ENCODE results near the gene HLA-DOA. TPM values are rescaled to one million over a fixed set of nuclear protein-coding genes. Genes with fewer than 3 reads are reported as not detected.

Gene HLA-DOA
- total RNA-seq, 2 donors from 2014 or later, result 0.56 to 7.8 TPM

DNA sequence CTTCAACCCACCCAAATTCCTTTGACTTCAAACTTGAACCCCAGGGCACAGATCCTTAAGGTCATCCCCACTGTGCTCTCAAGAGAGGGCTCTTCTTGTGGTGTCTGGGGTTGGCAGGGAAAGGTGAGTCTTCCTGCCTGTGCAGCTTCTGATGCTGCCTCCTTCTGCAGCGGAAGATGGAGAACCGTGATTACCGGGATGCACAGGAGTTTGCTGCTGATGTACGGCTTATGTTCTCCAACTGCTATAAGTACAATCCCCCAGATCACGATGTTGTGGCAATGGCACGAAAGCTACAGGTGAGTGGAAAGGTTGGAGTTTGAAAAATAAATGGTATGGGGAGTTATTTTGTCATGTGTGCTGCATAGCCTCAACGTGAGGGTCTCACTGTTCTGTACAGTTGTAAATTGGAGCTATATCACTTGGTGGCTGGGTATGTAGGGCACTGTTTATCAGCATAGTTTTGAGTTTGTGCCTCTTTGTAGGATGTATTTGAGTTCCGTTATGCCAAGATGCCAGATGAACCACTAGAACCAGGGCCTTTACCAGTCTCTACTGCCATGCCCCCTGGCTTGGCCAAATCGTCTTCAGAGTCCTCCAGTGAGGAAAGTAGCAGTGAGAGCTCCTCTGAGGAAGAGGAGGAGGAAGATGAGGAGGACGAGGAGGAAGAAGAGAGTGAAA is 32.0 kb downstream of the HLA-DOA start:
- H3K4me1 Mint-ChIP-seq, result peaks cover 32% of the 10 kb centered on the region

DNA sequence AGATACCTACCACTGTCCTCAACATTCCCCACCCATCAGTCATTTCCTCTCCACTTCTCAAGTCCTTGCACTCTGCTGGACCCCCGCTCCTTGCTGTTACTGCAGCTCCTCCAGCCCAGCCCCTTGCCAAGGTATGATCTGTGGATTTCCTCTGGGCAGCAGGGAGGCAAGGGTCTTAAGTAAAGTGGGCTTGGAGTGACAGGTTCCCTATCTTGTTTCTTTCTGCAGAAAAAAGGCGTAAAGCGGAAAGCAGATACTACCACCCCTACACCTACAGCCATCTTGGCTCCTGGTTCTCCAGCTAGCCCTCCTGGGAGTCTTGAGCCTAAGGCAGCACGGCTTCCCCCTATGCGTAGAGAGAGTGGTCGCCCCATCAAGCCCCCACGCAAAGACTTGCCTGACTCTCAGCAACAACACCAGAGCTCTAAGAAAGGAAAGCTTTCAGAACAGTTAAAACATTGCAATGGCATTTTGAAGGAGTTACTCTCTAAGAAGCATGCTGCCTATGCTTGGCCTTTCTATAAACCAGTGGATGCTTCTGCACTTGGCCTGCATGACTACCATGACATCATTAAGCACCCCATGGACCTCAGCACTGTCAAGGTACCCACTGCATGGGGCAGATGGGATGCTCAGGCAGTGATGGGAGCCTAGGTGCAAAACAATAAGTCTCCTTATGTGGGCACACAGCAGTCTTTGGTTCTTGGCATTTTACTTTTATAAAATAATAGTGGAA is 32.9 kb downstream of the HLA-DOA start:
- Mint-ChIP-seq H3K9me3 (no peaks in the 10 kb centered on the region), H3K27ac (peak overlapping the region; percentile 99)

More for the DNA sequence above, 32.0 kb downstream of the HLA-DOA start:
- Mint-ChIP-seq H3K27ac (peak overlapping the region; percentile 93), H3K27me3 (no peaks in the 10 kb centered on the region), H3K9me3 (no peaks in the 10 kb centered on the region), H3K36me3 (ENCODE audit: low read depth) (peaks cover 100% of the 10 kb centered on the region), H3K4me3 (peak overlapping the region; percentile 84)
- ATAC-seq (replicated peaks), result no peak

DNA sequence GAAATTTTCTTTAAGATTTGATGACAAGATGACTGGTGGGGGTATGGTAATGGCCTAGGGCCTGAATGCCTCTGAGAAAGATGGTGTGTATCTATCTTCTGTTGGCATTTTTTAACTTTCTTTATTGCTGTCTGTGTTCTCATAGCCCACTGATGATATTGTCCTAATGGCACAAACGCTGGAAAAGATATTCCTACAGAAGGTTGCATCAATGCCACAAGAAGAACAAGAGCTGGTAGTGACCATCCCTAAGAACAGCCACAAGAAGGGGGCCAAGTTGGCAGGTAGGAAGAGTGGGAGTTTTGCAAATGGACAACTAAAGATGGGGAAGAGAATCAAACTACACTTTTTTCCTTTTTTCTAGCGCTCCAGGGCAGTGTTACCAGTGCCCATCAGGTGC is 33.5 kb downstream of the HLA-DOA start:
- peaks cover 32% of the 10 kb centered on the region for H3K4me1 Mint-ChIP-seq
- H3K36me3 Mint-ChIP-seq (ENCODE audit: low read depth), result peaks cover 100% of the 10 kb centered on the region
- no peaks in the 10 kb centered on the region for H3K9me3 Mint-ChIP-seq
- ATAC-seq (replicated peaks), result no peak
- H3K27me3 Mint-ChIP-seq, result no peaks in the 10 kb centered on the region
- H3K27ac Mint-ChIP-seq, result peak overlapping the region; percentile 99
- peak overlapping the region; percentile 84 for H3K4me3 Mint-ChIP-seq

More for the DNA sequence above, 32.9 kb downstream of the HLA-DOA start:
- ATAC-seq (replicated peaks), result no peak
- peaks cover 32% of the 10 kb centered on the region for H3K4me1 Mint-ChIP-seq
- peak overlapping the region; percentile 84 for H3K4me3 Mint-ChIP-seq
- H3K36me3 Mint-ChIP-seq (ENCODE audit: low read depth), result peaks cover 100% of the 10 kb centered on the region
- no peaks in the 10 kb centered on the region for H3K27me3 Mint-ChIP-seq

GRCh38 chr6:32974541-32975308 is 34.7 kb downstream of the HLA-DOA start:
- no peaks in the 10 kb centered on the region for H3K27me3 Mint-ChIP-seq

DNA sequence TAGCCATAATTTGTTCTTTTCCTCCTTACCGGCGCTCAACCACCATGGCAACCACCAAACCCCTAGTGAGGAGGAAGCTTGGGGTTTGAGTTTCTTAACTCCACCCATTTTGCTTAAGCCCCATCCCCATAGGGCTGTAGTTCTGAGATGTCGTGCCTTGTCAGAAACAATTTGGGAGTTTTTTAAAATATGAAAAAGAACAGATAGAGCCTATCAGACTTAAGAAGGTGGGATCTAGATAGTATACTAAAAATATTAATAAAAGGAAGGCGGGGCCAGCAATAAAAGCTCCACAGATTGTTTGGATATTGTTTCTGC is 35.4 kb downstream of the HLA-DOA start:
- no peak for ATAC-seq (replicated peaks)
- H3K27me3 Mint-ChIP-seq, result no peaks in the 10 kb centered on the region
- peaks cover 100% of the 10 kb centered on the region for H3K36me3 Mint-ChIP-seq (ENCODE audit: low read depth)
- no peaks in the 10 kb centered on the region for H3K9me3 Mint-ChIP-seq
- peak overlapping the region; percentile 99 for H3K27ac Mint-ChIP-seq
- H3K4me3 Mint-ChIP-seq, result peak overlapping the region; percentile 84
- H3K4me1 Mint-ChIP-seq, result peaks cover 29% of the 10 kb centered on the region

More at GRCh38 chr6:32974541-32975308, 34.7 kb downstream of the HLA-DOA start:
- peak overlapping the region; percentile 84 for H3K4me3 Mint-ChIP-seq
- peaks cover 100% of the 10 kb centered on the region for H3K36me3 Mint-ChIP-seq (ENCODE audit: low read depth)
- no peak for ATAC-seq (replicated peaks)
- no peaks in the 10 kb centered on the region for H3K9me3 Mint-ChIP-seq
- H3K27ac Mint-ChIP-seq, result peak overlapping the region; percentile 99
- H3K4me1 Mint-ChIP-seq, result peaks cover 29% of the 10 kb centered on the region

DNA sequence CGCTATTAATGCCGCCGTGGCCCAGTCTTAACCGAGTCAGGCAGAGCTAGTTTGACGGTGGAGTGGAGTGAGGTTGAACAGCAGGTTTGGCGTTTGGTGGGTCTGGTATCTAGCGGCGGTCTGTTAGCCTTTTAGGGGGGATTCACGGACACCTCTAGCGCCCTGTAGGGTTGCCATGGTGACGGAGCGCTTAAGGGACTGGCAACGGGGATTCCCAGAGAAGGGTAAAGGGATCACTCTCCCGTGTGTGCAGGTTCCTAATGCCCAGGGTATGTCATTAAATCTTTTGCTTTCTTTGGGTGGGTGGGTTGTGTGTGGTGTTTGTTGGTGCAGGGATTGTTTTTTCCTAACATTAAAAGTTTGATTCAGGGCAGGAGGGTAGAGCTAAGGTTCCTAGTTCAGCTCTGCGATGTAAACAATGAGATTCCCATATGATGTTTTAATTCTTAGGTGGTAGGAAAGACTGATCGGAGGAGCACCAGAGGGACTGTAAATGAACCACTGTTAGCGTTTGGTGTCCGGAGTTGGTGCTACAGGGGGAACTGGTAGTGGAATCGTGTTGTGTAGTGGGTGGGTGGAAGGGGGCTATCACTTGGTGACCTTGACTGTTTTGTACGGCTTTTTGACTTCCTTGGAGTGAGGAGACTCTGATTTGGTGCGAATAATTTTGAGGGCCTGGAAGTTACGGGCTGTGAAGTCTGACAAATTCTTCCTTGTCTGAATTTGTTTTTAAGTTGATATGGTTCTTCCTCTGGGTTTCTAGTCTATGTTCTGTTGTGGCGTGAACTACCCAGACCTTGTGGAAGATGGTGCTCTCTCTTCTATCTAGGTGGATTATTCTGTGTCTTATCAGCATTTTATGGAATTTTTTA is 36.0 kb downstream of the HLA-DOA start:
- ATAC-seq (replicated peaks), result no peak
- peaks cover 29% of the 10 kb centered on the region for H3K4me1 Mint-ChIP-seq
- peak overlapping the region; percentile 84 for H3K4me3 Mint-ChIP-seq
- no peaks in the 10 kb centered on the region for H3K27me3 Mint-ChIP-seq
- peak overlapping the region; percentile 99 for H3K27ac Mint-ChIP-seq
- H3K9me3 Mint-ChIP-seq, result no peaks in the 10 kb centered on the region
- H3K36me3 Mint-ChIP-seq (ENCODE audit: low read depth), result peaks cover 97% of the 10 kb centered on the region

GRCh38 chr6:32972353-32973143 is 36.8 kb downstream of the HLA-DOA start:
- H3K4me3 Mint-ChIP-seq, result peak overlapping the region; percentile 84
- H3K27me3 Mint-ChIP-seq, result no peaks in the 10 kb centered on the region
- peak; percentile 11 for ATAC-seq (replicated peaks)
- no peaks in the 10 kb centered on the region for H3K9me3 Mint-ChIP-seq
- H3K4me1 Mint-ChIP-seq, result peaks cover 22% of the 10 kb centered on the region
- H3K27ac Mint-ChIP-seq, result peak overlapping the region; percentile 99
- H3K36me3 Mint-ChIP-seq (ENCODE audit: low read depth), result peaks cover 93% of the 10 kb centered on the region

- Mint-ChIP-seq H3K36me3 (ENCODE audit: low read depth) (peaks cover 93% of the 10 kb centered on the region), H3K27me3 (no peaks in the 10 kb centered on the region), H3K4me1 (peaks cover 23% of the 10 kb centered on the region), H3K4me3 (peak overlapping the region; percentile 84), H3K27ac (peak overlapping the region; percentile 99), H3K9me3 (no peaks in the 10 kb centered on the region)
- ATAC-seq (replicated peaks), result peak; percentile 57
Observed at GRCh38 chr6:32971581-32972352, 37.6 kb downstream of the HLA-DOA start.

GRCh38 chr6:32971242-32971580 is 38.2 kb downstream of the HLA-DOA start:
- Mint-ChIP-seq H3K27ac (peak overlapping the region; percentile 99), H3K36me3 (ENCODE audit: low read depth) (peaks cover 88% of the 10 kb centered on the region), H3K4me1 (peaks cover 19% of the 10 kb centered on the region), H3K9me3 (no peaks in the 10 kb centered on the region), H3K27me3 (no peaks in the 10 kb centered on the region), H3K4me3 (peak overlapping the region; percentile 84)
- no peak for ATAC-seq (replicated peaks)

DNA sequence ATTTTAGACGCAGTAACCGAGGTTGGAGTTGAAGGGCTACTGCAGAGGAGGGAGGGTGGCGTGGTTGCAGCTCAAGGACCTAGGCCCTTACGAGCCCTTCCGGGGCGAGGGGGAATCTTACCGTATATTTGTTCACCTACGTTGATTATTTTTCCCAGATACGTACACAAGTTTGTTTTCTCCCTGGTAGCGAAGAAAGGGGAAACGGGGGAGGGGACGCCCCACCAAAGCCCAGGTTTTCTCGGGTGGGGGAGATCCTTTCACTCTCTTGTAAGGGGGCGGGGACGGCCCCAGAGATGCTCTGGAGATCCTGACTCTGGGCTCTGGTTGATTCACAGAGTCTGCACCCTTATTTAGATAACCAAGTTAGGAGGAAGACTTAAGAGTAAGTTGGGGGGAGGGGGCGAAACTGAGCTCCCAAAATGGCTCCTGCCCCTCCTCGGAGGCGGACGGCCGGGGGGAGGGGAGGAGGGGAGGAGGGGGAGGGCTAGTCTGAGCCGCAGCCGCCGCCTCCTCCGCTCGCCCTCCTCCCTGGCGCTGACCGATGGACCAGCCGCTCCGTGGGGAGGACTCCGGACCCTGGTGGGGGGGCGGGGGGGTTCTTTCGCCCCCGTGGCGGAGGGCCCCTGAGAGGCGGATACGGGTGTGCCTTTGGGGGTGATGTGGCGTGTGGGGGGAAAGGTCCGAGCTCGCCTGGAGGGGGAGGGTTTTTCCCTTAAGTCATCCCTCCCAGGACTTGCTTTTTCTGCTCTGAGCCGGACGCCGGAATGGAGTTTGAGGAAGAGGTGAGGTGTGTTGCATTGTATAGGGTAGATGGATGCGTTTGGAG is 38.8 kb downstream of the HLA-DOA start:
- peak; percentile 40 for ATAC-seq (replicated peaks)
- Mint-ChIP-seq H3K9me3 (no peaks in the 10 kb centered on the region), H3K36me3 (ENCODE audit: low read depth) (peaks cover 82% of the 10 kb centered on the region), H3K27ac (peak overlapping the region; percentile 99), H3K27me3 (no peaks in the 10 kb centered on the region), H3K4me3 (peak overlapping the region; percentile 84), H3K4me1 (peaks cover 18% of the 10 kb centered on the region)

DNA sequence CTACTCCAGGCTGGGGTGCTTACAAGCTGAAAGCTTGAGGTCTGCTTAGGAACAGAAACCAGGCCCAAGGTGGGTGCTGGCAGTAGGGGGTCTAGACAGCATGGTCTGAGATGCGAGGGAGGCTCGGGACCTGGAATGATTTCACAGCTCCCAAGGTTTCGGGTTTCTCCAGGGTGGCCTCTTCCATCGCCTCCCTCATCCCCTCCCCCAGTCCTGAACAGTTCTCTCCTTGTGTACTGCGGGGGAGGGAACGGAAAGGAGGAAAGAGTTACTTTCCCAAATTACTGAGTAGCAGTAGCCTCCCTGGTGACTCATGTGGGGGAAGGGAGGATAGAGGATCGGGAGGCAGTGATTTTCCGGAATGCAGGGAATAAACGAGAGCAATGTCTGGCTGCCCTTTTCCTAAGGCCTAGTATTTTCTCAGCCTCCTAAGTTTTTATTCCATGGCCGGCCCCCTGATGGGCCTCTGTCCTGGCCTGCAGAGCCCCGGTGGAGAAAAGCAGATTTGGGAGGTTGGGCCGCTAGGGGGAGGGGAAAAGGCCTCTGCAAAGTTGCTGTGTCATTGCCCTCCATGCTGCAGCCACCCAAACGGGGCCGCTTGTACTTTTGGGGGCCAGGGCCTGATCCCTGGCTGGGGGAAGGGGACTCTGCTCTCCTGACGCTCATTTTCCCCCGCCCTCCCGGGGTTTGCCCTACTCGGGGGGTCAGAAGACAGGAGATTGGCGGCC is 39.5 kb downstream of the HLA-DOA start:
- peak; percentile 1 for ATAC-seq (replicated peaks)
- Mint-ChIP-seq H3K36me3 (ENCODE audit: low read depth) (peaks cover 75% of the 10 kb centered on the region), H3K27me3 (no peaks in the 10 kb centered on the region), H3K4me1 (peaks cover 20% of the 10 kb centered on the region), H3K27ac (peak overlapping the region; percentile 99), H3K9me3 (no peaks in the 10 kb centered on the region), H3K4me3 (peak overlapping the region; percentile 84)

All from activated T-helper 17 cell treated with anti-CD3 and anti-CD28 coated beads, Interleukin-2, amount 50 U/mL, for 72 hours (primary cell).